HepG2 (cell line): ENCODE measurements around the gene ASH1L. TPM values are rescaled to one million over a fixed set of nuclear protein-coding genes. Genes with fewer than 3 reads are reported as not detected.

Source experiments
- ATF4 ChIP-seq, 2 experiments: fragments of 450-650 bp in 1 of 2; sonication (generic) in 1 of 2; formaldehyde crosslinking; IDR thresholded peaks; 2 replicates each; pipeline versions ENCODE4 v1.5.0 to v1.8.0; 2020 to 2022; ENCODE audit warnings: mild to moderate bottlenecking in 1 of 2, missing genetic modification reagents in 1 of 2
- ATF7-NPFF ChIP-seq: sonication (generic); formaldehyde crosslinking; IDR thresholded peaks from 2 replicates; pipeline ENCODE4 v1.8.1; 2023; ENCODE audit warnings: mild to moderate bottlenecking, low read depth, missing genetic modification reagents, moderate library complexity
- CHD4 ChIP-seq: fragments of 200-600 bp; sonication (generic); IDR thresholded peaks from 2 replicates; pipeline ENCODE4 v1.7.0; 2017; ENCODE audit warnings: mild to moderate bottlenecking, low read length, borderline replicate concordance
- GLI4 ChIP-seq: sonication (generic); formaldehyde crosslinking; IDR thresholded peaks from 2 replicates; pipeline ENCODE4 v1.5.1; 2020; ENCODE audit warnings: missing genetic modification reagents, mild to moderate bottlenecking, moderate library complexity, borderline replicate concordance
- GTF2F1 ChIP-seq: fragments of 150-350 bp; IDR thresholded peaks from 2 replicates; pipeline ENCODE4 v1.6.1; 2014; ENCODE audit warnings: low read length
- GTF3A ChIP-seq: sonication (generic); formaldehyde crosslinking; conservative IDR thresholded peaks from 2 replicates; pipeline ENCODE4 v1.4.0; 2020; ENCODE audit warnings: mild to moderate bottlenecking, missing genetic modification reagents
- HNF4G ChIP-seq, 2 experiments: sonication (generic) in 1 of 2; formaldehyde crosslinking in 1 of 2; IDR thresholded peaks; 2 replicates each; pipeline versions ENCODE4 v1.4.0 to v1.6.1; 2011 to 2020; ENCODE audit warnings: borderline replicate concordance in 2 of 2, low read depth in 2 of 2, mild to moderate bottlenecking in 2 of 2, low read length in 1 of 2, missing genetic modification reagents in 1 of 2, moderate library complexity in 1 of 2
- HNRNPLL ChIP-seq: fragments of 200-400 bp; formaldehyde crosslinking; IDR thresholded peaks from 2 replicates; pipeline ENCODE4 v1.6.1; 2017; ENCODE audit warnings: mild to moderate bottlenecking, low read depth, low read length; ENCODE audit not compliant: poor library complexity, severe bottlenecking
- PPARG ChIP-seq: conservative IDR thresholded peaks from 2 replicates; pipeline ENCODE4 v1.6.1; 2016; ENCODE audit warnings: missing biosample characterization, missing genetic modification reagents
- SCMH1 ChIP-seq: sonication (generic); formaldehyde crosslinking; IDR thresholded peaks from 2 replicates; pipeline ENCODE4 v1.9.0; 2021; ENCODE audit warnings: missing genetic modification reagents, mild to moderate bottlenecking, borderline replicate concordance
- SNAPC5 ChIP-seq: sonication (generic); formaldehyde crosslinking; IDR thresholded peaks from 2 replicates; pipeline ENCODE4 v1.8.1; 2023; ENCODE audit warnings: mild to moderate bottlenecking, missing genetic modification reagents, borderline replicate concordance
- SOX6 ChIP-seq, 2 experiments: fragments of 450-650 bp in 1 of 2; sonication (generic) in 1 of 2; formaldehyde crosslinking in 1 of 2; IDR thresholded peaks; 2 replicates each; pipeline versions ENCODE4 v1.4.0 to v1.6.1; 2017 to 2020; ENCODE audit warnings: antibody characterized with exemption in 1 of 2, mild to moderate bottlenecking in 1 of 2, missing genetic modification reagents in 1 of 2
- SP5 ChIP-seq: IDR thresholded peaks from 2 replicates; pipeline ENCODE4 v1.6.1; 2016; ENCODE audit warnings: low read depth, borderline replicate concordance
- TBX2 ChIP-seq: sonication (generic); formaldehyde crosslinking; IDR thresholded peaks from 2 replicates; pipeline ENCODE4 v1.5.0; 2020; ENCODE audit warnings: missing genetic modification reagents, mild to moderate bottlenecking, borderline replicate concordance
- TEAD3 ChIP-seq: optimal IDR thresholded peaks from 2 replicates; pipeline ENCODE3; 2016; ENCODE audit warnings: borderline replicate concordance
- TSC22D2 ChIP-seq: sonication (generic); formaldehyde crosslinking; IDR thresholded peaks from 2 replicates; pipeline ENCODE4 v1.5.1; 2020; ENCODE audit warnings: missing genetic modification reagents, mild to moderate bottlenecking, borderline replicate concordance
- ZFP1 ChIP-seq: IDR thresholded peaks from 2 replicates; pipeline ENCODE4 v1.6.1; 2016
- ZMYM2 ChIP-seq: sonication (generic); formaldehyde crosslinking; IDR thresholded peaks from 2 replicates; pipeline ENCODE4 v1.8.0; 2022; ENCODE audit warnings: mild to moderate bottlenecking, missing genetic modification reagents
- ZNF101 ChIP-seq: sonication (generic); formaldehyde crosslinking; IDR thresholded peaks from 2 replicates; pipeline ENCODE4 v1.4.0; 2020; ENCODE audit warnings: mild to moderate bottlenecking, low read depth, missing genetic modification reagents, borderline replicate concordance
- ZNF607 ChIP-seq: sonication (generic); formaldehyde crosslinking; IDR thresholded peaks from 2 replicates; pipeline ENCODE4 v1.5.1; 2020; ENCODE audit warnings: missing genetic modification reagents, mild to moderate bottlenecking, borderline replicate concordance
- ZNF614 ChIP-seq: IDR thresholded peaks from 2 replicates; pipeline ENCODE4 v1.6.1; 2018; ENCODE audit warnings: missing biosample characterization, missing genetic modification reagents, inconsistent platforms, borderline replicate concordance
- ZNF629 ChIP-seq: sonication (generic); formaldehyde crosslinking; conservative IDR thresholded peaks from 2 replicates; pipeline ENCODE4 v1.5.0; 2020; ENCODE audit warnings: missing genetic modification reagents
- ZNF670 ChIP-seq: sonication (generic); formaldehyde crosslinking; IDR thresholded peaks from 2 replicates; pipeline ENCODE4 v1.8.0; 2022; ENCODE audit warnings: mild to moderate bottlenecking, missing genetic modification reagents, borderline replicate concordance
- ZNF740 ChIP-seq: sonication (generic); formaldehyde crosslinking; IDR thresholded peaks from 2 replicates; pipeline ENCODE4 v1.4.0; 2020; ENCODE audit warnings: missing genetic modification reagents
- ZNF790 ChIP-seq: sonication (generic); formaldehyde crosslinking; IDR thresholded peaks from 2 replicates; pipeline ENCODE4 v1.8.0; 2022; ENCODE audit warnings: missing genetic modification reagents, mild to moderate bottlenecking, borderline replicate concordance
- ZSCAN5A ChIP-seq: sonication (generic); formaldehyde crosslinking; IDR thresholded peaks from 2 replicates; pipeline ENCODE4 v1.8.0; 2022; ENCODE audit warnings: mild to moderate bottlenecking, missing genetic modification reagents, borderline replicate concordance
- polyA plus RNA-seq, 8 experiments: library from polyadenylated mRNA; depleted of rRNA in 3 of 8; stranded (reverse) in 7 of 8; unstranded in 1 of 8; fragments of >200 nt; fragmentation: Illumina TruSeq in 4 of 8; extraction: Trizol in 4 of 8; gene quantifications; 2 replicates each; pipeline versions ENCODE4 v1.2.1 to v1.2.3, GENCODE V29; 2011 to 2016; ENCODE audit warnings: low read depth in 4 of 8, missing spikeins in 1 of 8, mixed read lengths in 1 of 8; ENCODE audit not compliant: insufficient read depth in 1 of 8
- total RNA-seq, 5 experiments: library from RNA; depleted of rRNA; stranded (reverse); fragments of >200 nt; fragmentation: Illumina TruSeq; extraction: Trizol; gene quantifications; 2 replicates each; pipeline ENCODE4 v1.2.3, GENCODE V29; 2016; ENCODE audit warnings: low read depth in 1 of 5

ASH1L gene
- total and polyA plus RNA-seq, 2 of the 13 experiments (the other 11 are each of a cell fraction or from before 2014, with no cell fraction given), result 10.2 to 15.3 TPM

- peak; percentile 40; the same call in 1 of the 2 replicates for TF ChIP-seq ZNF614
- peak; percentile 59 for TF ChIP-seq HNRNPLL
- TF ChIP-seq ZNF607 (CRISPR knock-in tag), result no peak
- no peak for TF ChIP-seq ZNF740
- peak; percentile 77 for TF ChIP-seq TBX2 (CRISPR knock-in tag)
- TF ChIP-seq ATF4 (CRISPR knock-in tag; IDR thresholded peaks at IDR 0.05), result peak in 1 of 2 experiments; percentile 63; a peak in 2 of 4 replicates
- no peak for TF ChIP-seq PPARG (CRISPR knock-in tag)
- TF ChIP-seq GTF3A (CRISPR knock-in tag), result no peak
- TF ChIP-seq SP5, result no peak
- TF ChIP-seq ATF7-NPFF (CRISPR knock-in tag), result no peak
- TF ChIP-seq ZNF790, result no peak
- TF ChIP-seq ZNF101 (CRISPR knock-in tag), result no peak
- TF ChIP-seq GTF2F1, result 0 out of 2 replicates have a peak, but pooled peaks have one; percentile 30
- no peak for TF ChIP-seq SCMH1 (CRISPR knock-in tag)
- TF ChIP-seq TSC22D2 (CRISPR knock-in tag), result 0 out of 2 replicates have a peak, but pooled peaks have one; percentile 20
- TF ChIP-seq SNAPC5 (CRISPR knock-in tag), result 0 out of 2 replicates have a peak, but pooled peaks have one; percentile 28
- TF ChIP-seq TEAD3, result no peak
- no peak for TF ChIP-seq HNF4G (IDR thresholded peaks at IDR 0.05; ENCODE audit: borderline replicate concordance, low read depth, low read length)
- no peak for TF ChIP-seq HNF4G (CRISPR knock-in tag; IDR thresholded peaks at IDR 0.05; ENCODE audit: borderline replicate concordance, low read depth)
- no peak for TF ChIP-seq ZFP1
- TF ChIP-seq ZSCAN5A (CRISPR knock-in tag), result peak; percentile 71; the same call in 1 of the 2 replicates
- no peak for TF ChIP-seq SOX6 (IDR thresholded peaks at IDR 0.05)
- TF ChIP-seq SOX6 (CRISPR knock-in tag; IDR thresholded peaks at IDR 0.05), result peak; percentile 47
- TF ChIP-seq ZNF629 (CRISPR knock-in tag), result no peak
- TF ChIP-seq ZMYM2 (CRISPR knock-in tag), result 0 out of 2 replicates have a peak, but pooled peaks have one; percentile 3
- no peak for TF ChIP-seq CHD4
- no peak for TF ChIP-seq GLI4 (CRISPR knock-in tag)
- TF ChIP-seq ZNF670 (CRISPR knock-in tag), result no peak; the same call in 1 of the 2 replicates
These were observed 253.8 kb downstream of the ASH1L start, which contains the start of gene FDPS (continued) for GRCh38 chr1:155308493-155309422.
